ENCODE results near the gene R3HDM4. TPM values are rescaled to one million over a fixed set of nuclear protein-coding genes. Genes with fewer than 3 reads are reported as not detected.
A peak's percentile ranks its signal among the peaks of the same experiment; 100 is the strongest.

Gene R3HDM4
- total RNA-seq, 2 experiments from 2014 or later: 73.7 to 83.3 TPM

- POLR2A ChIA-PET: interaction anchor here (0.6 to 0.7 kb wide), 2 partner anchors 11 to 38 kb away, joined by 3 to 5 read pairs; no protein-coding TSS in a partner anchor
- Mint-ChIP-seq H3K36me3 (ENCODE audit: low read depth) (peaks cover 27% of the 10 kb centered on the region), H3K4me1 (peaks cover 36% of the 10 kb centered on the region), H3K27ac (no peak overlapping the region), H3K4me3 (no peak overlapping the region), H3K9me3 (ENCODE audit: low read depth) (no peaks in the 10 kb centered on the region), H3K27me3 (no peaks in the 10 kb centered on the region)
- CTCF ChIA-PET: interaction anchor here (0.6 to 1.4 kb wide), 2 partner anchors 9 to 173 kb away, joined by 3 read pairs; partner anchors contain the start of genes MED16 and RNU6-9
- intact Hi-C loops (cut with DNase I, micrococcal nuclease): no loop called here
- ATAC-seq (no peak), DNase-seq (no peak)
These were observed 10.4 kb downstream of the R3HDM4 start for GRCh38 chr19:902446-903226.

DNA sequence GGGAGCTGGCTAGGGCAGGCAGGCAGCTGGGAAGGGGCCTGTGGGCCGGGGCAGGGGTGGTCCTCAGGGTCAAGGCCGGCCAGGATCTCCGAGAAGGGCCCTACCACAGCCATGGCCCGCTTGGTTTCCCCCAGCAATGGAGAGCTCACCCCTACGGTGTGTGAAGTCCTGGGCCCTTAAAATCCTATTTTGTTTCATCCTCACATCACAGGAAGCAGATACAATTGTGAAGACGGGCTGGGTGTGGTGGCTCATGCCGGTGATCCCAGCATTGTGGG, 11.0 kb downstream of the R3HDM4 start:
- intact Hi-C loops (cut with DNase I, micrococcal nuclease): no loop called here

GRCh38 chr19:901216-902092, 11.6 kb downstream of the R3HDM4 start:
- POLR2A ChIA-PET: no interaction called here
- H3K9me3 Mint-ChIP-seq (ENCODE audit: low read depth): no peaks in the 10 kb centered on the region
- no peak overlapping the region for H3K27ac Mint-ChIP-seq
- DNase-seq (no peak), ATAC-seq (no peak)
- no peaks in the 10 kb centered on the region for H3K27me3 Mint-ChIP-seq
- intact Hi-C loops (cut with DNase I, micrococcal nuclease): no loop called here
- peaks cover 23% of the 10 kb centered on the region for H3K36me3 Mint-ChIP-seq (ENCODE audit: low read depth)
- CTCF ChIA-PET: interaction anchor here (1.4 kb wide), 1 partner anchor 8 kb away, joined by 3 read pairs; the partner anchor contains the start of genes MED16 and RNU6-9
- peaks cover 24% of the 10 kb centered on the region for H3K4me1 Mint-ChIP-seq
- no peak overlapping the region for H3K4me3 Mint-ChIP-seq

More for the DNA sequence above, 11.0 kb downstream of the R3HDM4 start:
- Mint-ChIP-seq H3K4me3 (no peak overlapping the region), H3K9me3 (ENCODE audit: low read depth) (no peaks in the 10 kb centered on the region), H3K36me3 (ENCODE audit: low read depth) (peaks cover 23% of the 10 kb centered on the region), H3K27me3 (no peaks in the 10 kb centered on the region), H3K27ac (no peak overlapping the region), H3K4me1 (peaks cover 30% of the 10 kb centered on the region)
- ATAC-seq: no peak
- CTCF ChIA-PET: interaction anchor here (1.4 kb wide), 1 partner anchor 9 kb away, joined by 3 read pairs; the partner anchor contains the start of genes MED16 and RNU6-9
- POLR2A ChIA-PET: no interaction called here
- no peak for DNase-seq

DNA sequence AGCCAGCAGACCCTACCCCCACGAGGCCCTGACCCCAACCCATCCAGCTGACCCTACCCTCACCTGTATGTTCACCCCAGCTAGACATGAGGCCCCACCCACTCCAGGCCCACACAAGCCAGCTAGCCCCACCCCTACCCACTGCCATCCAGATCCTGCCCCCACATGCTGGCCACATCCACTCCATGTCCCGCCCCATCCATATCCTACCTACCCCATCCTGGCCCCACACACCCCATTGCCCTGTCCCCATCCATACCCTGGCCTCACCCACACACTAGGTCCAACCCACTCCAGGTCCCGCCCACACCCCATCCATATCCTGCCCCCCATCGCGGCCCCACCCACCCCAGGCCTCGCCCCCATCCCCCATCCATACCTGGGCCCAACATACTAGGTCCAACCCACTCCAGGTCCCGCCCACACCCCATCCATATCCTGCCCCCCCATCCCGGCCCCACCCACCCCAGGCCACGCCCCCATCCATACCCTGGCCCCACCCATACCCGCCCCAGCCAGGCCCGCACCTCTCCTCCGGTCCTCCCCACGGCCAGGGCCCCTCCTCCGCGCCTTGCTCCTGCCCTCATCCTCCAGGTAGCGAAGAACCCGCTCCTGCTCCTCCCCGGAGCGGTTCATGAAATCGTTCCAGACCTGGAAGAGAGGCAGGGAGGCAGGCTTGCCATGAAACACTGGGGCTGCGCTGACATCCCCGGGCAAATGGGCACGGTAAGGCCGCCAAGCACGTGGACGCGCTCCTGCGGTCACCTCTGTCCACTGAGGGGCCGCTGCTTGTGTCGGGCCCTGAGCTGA, 12.5 kb downstream of the R3HDM4 start:
- intact Hi-C loops (cut with DNase I, micrococcal nuclease): no loop called here
- peaks cover 18% of the 10 kb centered on the region for H3K4me1 Mint-ChIP-seq
- no peak overlapping the region for H3K27ac Mint-ChIP-seq
- H3K4me3 Mint-ChIP-seq: no peak overlapping the region
- H3K36me3 Mint-ChIP-seq (ENCODE audit: low read depth): peaks cover 21% of the 10 kb centered on the region
- DNase-seq (peak; percentile 67), ATAC-seq (peak; percentile 54)
- H3K27me3 Mint-ChIP-seq: no peaks in the 10 kb centered on the region
- ChIA-PET CTCF (no interaction called here), POLR2A (no interaction called here)
- no peaks in the 10 kb centered on the region for H3K9me3 Mint-ChIP-seq (ENCODE audit: low read depth)

- Mint-ChIP-seq H3K27me3 (no peaks in the 10 kb centered on the region), H3K27ac (no peak overlapping the region), H3K4me3 (no peak overlapping the region), H3K9me3 (ENCODE audit: low read depth) (no peaks in the 10 kb centered on the region), H3K36me3 (ENCODE audit: low read depth) (peaks cover 21% of the 10 kb centered on the region), H3K4me1 (peaks cover 18% of the 10 kb centered on the region)
- intact Hi-C loops (cut with DNase I, micrococcal nuclease): no loop called here
- ChIA-PET POLR2A (no interaction called here), CTCF (no interaction called here)
- ATAC-seq: peak; percentile 20
- DNase-seq: no peak
These were observed 13.0 kb downstream of the R3HDM4 start for GRCh38 chr19:900043-900301.

DNA sequence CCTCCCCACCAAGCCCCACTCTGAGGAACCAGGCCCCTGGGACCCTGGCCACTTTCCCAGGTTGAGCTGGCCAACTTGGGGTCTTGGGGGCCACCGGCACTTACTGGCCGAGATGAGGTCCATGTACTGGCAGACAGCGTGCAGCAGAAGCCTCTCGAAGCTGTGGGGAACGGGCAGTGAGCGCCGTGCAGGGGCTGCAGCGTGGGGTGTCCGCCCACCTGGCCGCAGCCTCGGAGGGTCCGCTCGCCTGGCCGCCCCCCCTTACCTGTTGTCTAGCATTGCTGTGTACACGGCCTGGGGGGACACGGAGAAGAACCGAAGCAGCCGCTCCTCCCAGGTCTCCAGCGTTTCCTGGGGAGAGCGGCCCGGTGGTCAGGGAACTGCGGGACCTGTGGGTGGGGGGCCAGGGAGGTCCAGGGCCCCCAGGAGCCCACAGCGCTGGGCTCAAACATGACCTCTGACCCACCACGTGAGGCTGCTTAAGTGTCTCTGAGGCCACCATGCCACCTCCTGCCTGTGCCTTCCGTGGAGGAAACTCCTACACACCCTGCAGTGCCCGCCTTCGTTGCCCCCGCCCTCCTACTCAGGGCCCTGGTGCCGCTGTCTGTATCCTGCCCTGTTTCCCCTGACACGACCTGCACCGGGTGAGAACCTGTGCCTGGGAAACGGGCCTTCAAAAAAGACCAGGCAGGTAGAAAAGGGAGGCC, 13.5 kb downstream of the R3HDM4 start:
- no peaks in the 10 kb centered on the region for H3K9me3 Mint-ChIP-seq (ENCODE audit: low read depth)
- no peak for DNase-seq
- intact Hi-C loops (cut with DNase I, micrococcal nuclease): no loop called here
- peaks cover 21% of the 10 kb centered on the region for H3K36me3 Mint-ChIP-seq (ENCODE audit: low read depth)
- ATAC-seq: no peak
- no peak overlapping the region for H3K27ac Mint-ChIP-seq
- ChIA-PET POLR2A (no interaction called here), CTCF (no interaction called here)
- H3K4me3 Mint-ChIP-seq: no peak overlapping the region
- H3K27me3 Mint-ChIP-seq: no peaks in the 10 kb centered on the region
- peaks cover 16% of the 10 kb centered on the region for H3K4me1 Mint-ChIP-seq

DNA sequence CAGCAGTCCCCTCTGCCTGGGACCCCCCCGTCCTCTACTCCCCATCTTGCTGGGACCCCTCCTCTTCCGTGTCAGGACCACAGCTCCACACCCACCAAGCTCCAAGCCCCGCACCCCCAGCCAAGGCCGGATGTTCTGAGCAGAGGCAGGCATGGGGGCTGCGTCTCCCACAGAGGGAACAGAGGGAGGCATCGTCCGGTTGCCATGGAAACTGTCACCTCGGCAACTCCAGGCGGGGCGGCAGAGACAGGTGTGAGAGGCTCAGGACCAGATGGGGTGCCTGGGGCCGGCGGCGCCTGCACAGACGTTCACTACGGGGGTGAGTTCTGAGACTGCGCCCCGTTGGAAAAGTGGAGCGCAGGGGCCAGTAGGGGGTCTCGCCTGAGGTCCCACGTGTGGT, 14.4 kb downstream of the R3HDM4 start:
- H3K27ac Mint-ChIP-seq: no peak overlapping the region
- peaks cover 15% of the 10 kb centered on the region for H3K4me1 Mint-ChIP-seq
- H3K9me3 Mint-ChIP-seq (ENCODE audit: low read depth): no peaks in the 10 kb centered on the region
- peaks cover 18% of the 10 kb centered on the region for H3K36me3 Mint-ChIP-seq (ENCODE audit: low read depth)
- no peak overlapping the region for H3K4me3 Mint-ChIP-seq
- ATAC-seq (no peak), DNase-seq (peak; percentile 55)
- ChIA-PET CTCF (no interaction called here), POLR2A (interaction anchor here (0.7 kb wide), 1 partner anchor 59 kb away, joined by 5 read pairs; no protein-coding TSS in a partner anchor)
- intact Hi-C loops (cut with DNase I, micrococcal nuclease): no loop called here
- H3K27me3 Mint-ChIP-seq: no peaks in the 10 kb centered on the region

- Mint-ChIP-seq H3K9me3 (ENCODE audit: low read depth) (no peaks in the 10 kb centered on the region), H3K4me3 (no peak overlapping the region), H3K4me1 (peaks cover 22% of the 10 kb centered on the region), H3K36me3 (ENCODE audit: low read depth) (peaks cover 23% of the 10 kb centered on the region), H3K27me3 (no peaks in the 10 kb centered on the region), H3K27ac (no peak overlapping the region)
- ATAC-seq (no peak), DNase-seq (no peak)
- intact Hi-C loops (cut with DNase I, micrococcal nuclease): no loop called here
- POLR2A ChIA-PET: no interaction called here
- CTCF ChIA-PET: no interaction called here
These were observed 15.5 kb downstream of the R3HDM4 start for GRCh38 chr19:897442-898039.

GRCh38 chr19:896999-897398, 16.0 kb downstream of the R3HDM4 start:
- POLR2A ChIA-PET: no interaction called here
- H3K4me1 Mint-ChIP-seq: peaks cover 22% of the 10 kb centered on the region
- no peaks in the 10 kb centered on the region for H3K9me3 Mint-ChIP-seq (ENCODE audit: low read depth)
- no peak for ATAC-seq
- CTCF ChIA-PET: no interaction called here
- intact Hi-C loops (cut with DNase I, micrococcal nuclease): no loop called here
- no peak overlapping the region for H3K4me3 Mint-ChIP-seq
- no peak overlapping the region for H3K27ac Mint-ChIP-seq
- no peak for DNase-seq
- H3K27me3 Mint-ChIP-seq: no peaks in the 10 kb centered on the region
- peaks cover 23% of the 10 kb centered on the region for H3K36me3 Mint-ChIP-seq (ENCODE audit: low read depth)

DNA sequence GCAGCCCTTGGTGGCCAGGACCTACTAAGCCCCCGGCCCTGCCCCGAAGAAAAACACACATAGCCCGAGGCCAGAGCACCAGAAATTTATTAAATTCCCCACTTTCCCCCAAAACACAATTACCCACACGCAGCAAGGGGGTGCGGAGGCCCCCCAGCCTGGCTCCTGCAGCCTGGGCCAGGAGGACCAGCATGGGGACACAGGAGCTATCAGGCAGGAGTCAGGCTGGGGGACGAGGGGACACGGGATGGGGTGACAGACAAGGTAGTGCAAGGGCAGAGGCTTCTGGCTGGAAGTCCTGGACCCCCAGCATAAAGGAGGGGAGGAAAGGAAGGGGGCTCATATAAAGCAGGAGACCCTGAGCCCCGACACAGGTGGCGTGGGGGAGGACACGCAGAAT, 16.6 kb downstream of the R3HDM4 start:
- DNase-seq: no peak
- Mint-ChIP-seq H3K4me3 (no peak overlapping the region), H3K36me3 (ENCODE audit: low read depth) (peaks cover 20% of the 10 kb centered on the region), H3K27me3 (no peaks in the 10 kb centered on the region), H3K4me1 (peaks cover 21% of the 10 kb centered on the region), H3K9me3 (ENCODE audit: low read depth) (no peaks in the 10 kb centered on the region), H3K27ac (no peak overlapping the region)
- POLR2A ChIA-PET: no interaction called here
- intact Hi-C loops (cut with DNase I, micrococcal nuclease): no loop called here
- CTCF ChIA-PET: interaction anchor here (0.6 to 1.5 kb wide), 2 partner anchors 59 to 88 kb away, joined by 3 to 4 read pairs; partner anchors contain the start of gene WDR18
- ATAC-seq: no peak

All from activated CD4-positive, alpha-beta T cell treated with anti-CD3 and anti-CD28 coated beads for 36 hours (primary cell).